Measurements from ENCODE around the gene PCGF3. TPM values are rescaled to one million over a fixed set of nuclear protein-coding genes. Genes with fewer than 3 reads are reported as not detected.
"Not testable (repeated sequence)": the region's sequence is repeated elsewhere in the genome, so short reads cannot be mapped to it uniquely, and the experiment has no call there.

The PCGF3 gene
- total and polyA plus RNA-seq, 12 donors = 17.5 to 50.8 (median 21.9) TPM

GRCh38 chr4:772118-772517, 66.5 kb downstream of the PCGF3 start:
- 34% methylated on average over 7 of the region's 7 CpGs for WGBS, 2 donors
- Histone ChIP-seq H3K4me1 (peaks cover 11 to 74% (median 43%) of the 10 kb centered on the region in 9 donors), H3K4me3 (no peak overlapping the region), H3K27ac (peak overlapping the region in 8 of 10 donors; percentile 3 to 70 (median 62)), H3K27me3 (no peaks in the 10 kb centered on the region), H3K36me3 (peaks cover 0 to 92% (median 32%) of the 10 kb centered on the region in 9 donors), H3K9me3 (no peaks in the 10 kb centered on the region)
- intact Hi-C loops (cut with DNase I) = no loop called here
- DNase-seq (no peak), ATAC-seq (peak in 7 of 8 donors; percentile 16 to 70 (median 62))
- no peak for TF ChIP-seq CTCF (IDR thresholded peaks at IDR 0.05)

DNA sequence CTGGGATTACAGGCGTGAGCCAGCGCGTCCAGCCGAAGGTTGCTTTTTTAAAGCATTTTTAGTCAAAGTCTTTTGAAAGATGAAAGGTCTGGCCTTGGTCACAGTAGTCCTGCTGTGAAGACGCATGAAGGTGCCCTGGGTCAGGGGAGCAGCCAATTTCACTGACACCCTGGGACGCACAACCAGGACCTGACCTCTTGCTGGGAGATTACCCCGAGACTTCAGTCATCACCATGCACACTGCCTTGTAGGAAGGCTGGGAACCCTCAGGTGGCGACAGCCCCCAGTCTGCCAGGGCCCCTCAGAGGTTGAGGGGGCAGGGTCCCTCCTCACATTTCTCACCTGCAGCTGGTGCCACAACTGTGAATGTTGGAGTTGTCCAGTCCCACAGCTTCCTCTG, 67.1 kb downstream of the PCGF3 start:
- peaks cover 11 to 70% (median 46%) of the 10 kb centered on the region in 9 donors for H3K4me1 ChIP-seq
- peaks cover 0 to 92% (median 28%) of the 10 kb centered on the region in 9 donors for H3K36me3 ChIP-seq
- TF ChIP-seq CTCF (IDR thresholded peaks at IDR 0.05) = no peak
- intact Hi-C loops (cut with DNase I) = no loop called here
- no peak overlapping the region for H3K4me3 ChIP-seq
- peak overlapping the region in 8 of 10 donors; percentile 33 to 70 (median 59) for H3K27ac ChIP-seq
- no peak for DNase-seq
- no peaks in the 10 kb centered on the region for H3K27me3 ChIP-seq
- WGBS, 2 donors = 81 to 84% methylated on average over 8 of the region's 8 CpGs
- H3K9me3 ChIP-seq = no peaks in the 10 kb centered on the region
- ATAC-seq = peak in 7 of 8 donors; percentile 4 to 28 (median 9)

DNA sequence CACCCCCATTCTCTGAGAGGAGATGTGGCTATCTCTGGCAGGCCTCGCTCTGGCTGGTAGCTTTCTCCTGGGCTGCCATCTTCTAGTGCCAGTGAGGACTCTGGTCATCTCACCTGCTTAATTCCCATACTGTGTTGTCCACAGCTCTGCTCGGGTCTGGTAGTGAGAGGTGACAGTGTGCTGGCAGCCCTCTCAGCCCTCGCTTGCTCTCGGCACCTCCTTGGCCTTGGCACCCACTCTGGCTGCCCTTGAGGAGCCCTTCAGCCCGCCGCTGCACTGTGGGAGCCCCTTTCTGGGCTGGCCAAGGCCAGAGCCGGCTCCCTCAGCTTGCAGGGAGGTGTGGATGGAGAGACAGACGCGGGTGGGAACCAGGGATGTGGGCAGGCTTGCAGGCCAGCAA, 67.6 kb downstream of the PCGF3 start:
- 45 to 65% methylated on average over 9 of the region's 9 CpGs for WGBS, 2 donors
- DNase-seq (peak in 1 of 2 donors; percentile 59), ATAC-seq (peak in 7 of 8 donors; percentile 5 to 83 (median 46))
- Histone ChIP-seq H3K27ac (peak overlapping the region in 8 of 10 donors; percentile 33 to 70 (median 59)), H3K4me1 (peaks cover 11 to 71% (median 46%) of the 10 kb centered on the region in 9 donors), H3K27me3 (no peaks in the 10 kb centered on the region), H3K9me3 (no peaks in the 10 kb centered on the region), H3K36me3 (peaks cover 0 to 92% (median 24%) of the 10 kb centered on the region in 9 donors), H3K4me3 (no peak overlapping the region)
- TF ChIP-seq CTCF (IDR thresholded peaks at IDR 0.05) = no peak
- intact Hi-C loops (cut with DNase I) = no loop called here

DNA sequence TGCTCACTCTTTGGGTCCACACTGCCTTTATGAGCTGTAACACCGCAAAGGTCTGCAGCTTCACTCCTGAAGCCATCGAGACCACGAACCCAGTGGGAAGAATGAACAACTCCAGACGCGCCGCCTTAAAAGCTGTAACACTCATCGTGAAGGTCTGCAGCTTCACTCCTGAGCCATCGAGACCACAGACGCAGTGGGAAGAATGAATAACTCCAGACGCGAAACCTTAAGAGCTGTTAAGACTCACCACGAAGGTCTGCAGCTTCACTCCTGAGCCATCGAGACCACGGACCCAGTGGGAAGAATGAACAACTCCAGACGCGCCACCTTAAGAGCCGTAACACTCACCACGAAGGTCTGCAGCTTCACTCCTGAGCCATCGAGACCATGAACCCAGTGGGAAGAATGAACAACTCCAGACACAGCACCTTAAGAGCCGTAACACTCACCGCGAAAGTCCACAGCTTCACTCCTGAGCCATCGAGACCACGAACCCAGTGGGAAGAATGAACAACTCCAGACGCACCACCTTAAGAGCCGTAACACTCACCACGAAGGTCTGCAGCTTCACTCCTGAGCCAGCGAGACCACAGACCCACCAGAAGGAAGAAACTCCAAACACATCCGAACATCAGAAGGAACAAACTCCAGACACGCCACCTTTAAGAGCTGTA, 68.9 kb downstream of the PCGF3 start:
- 92 to 94% methylated on average over 30 of the region's 30 CpGs for WGBS, 2 donors
- DNase-seq; H3K9me3 ChIP-seq; H3K27me3 ChIP-seq; H3K27ac ChIP-seq; H3K4me3 ChIP-seq; ATAC-seq; intact Hi-C loops (cut with DNase I): not testable (repeated sequence)
- Histone ChIP-seq H3K4me1 (peaks cover 11 to 84% (median 52%) of the 10 kb centered on the region in 9 donors), H3K36me3 (peaks cover 0 to 92% (median 24%) of the 10 kb centered on the region in 9 donors)

DNA sequence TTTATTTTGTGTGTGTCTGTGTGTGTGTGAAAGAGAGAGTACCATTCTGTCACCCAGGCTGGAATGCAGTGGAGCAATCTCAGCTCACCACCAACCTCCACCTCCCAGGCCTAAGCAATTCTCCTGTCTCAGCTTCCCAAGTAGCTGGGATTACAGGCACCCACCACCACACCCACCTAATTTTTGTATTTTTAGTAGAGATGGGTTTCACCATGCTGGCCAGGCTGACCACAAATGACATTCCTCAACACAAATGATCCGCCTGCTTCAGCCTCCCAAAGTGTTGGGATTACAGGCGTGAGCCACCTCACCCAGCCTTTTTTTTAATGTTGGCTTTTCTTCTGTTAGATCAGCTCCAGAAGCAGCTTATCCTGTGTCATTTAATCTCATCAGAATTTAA, 69.9 kb downstream of the PCGF3 start:
- intact Hi-C loops (cut with DNase I); H3K4me3 ChIP-seq; H3K27ac ChIP-seq; ATAC-seq; H3K9me3 ChIP-seq; DNase-seq; H3K27me3 ChIP-seq: not testable (repeated sequence)
- 98 to 99% methylated on average over 2 of the region's 2 CpGs for WGBS, 2 donors
- peaks cover 0 to 91% (median 27%) of the 10 kb centered on the region in 9 donors for H3K36me3 ChIP-seq
- H3K4me1 ChIP-seq = peaks cover 13 to 86% (median 61%) of the 10 kb centered on the region in 9 donors
